Breast epithelium (tissue), 3 donors: ENCODE results near the gene HPN.

Experiments
- CTCF ChIP-seq, 3 donors: fragments of 450-650 bp; IDR thresholded peaks; one replicate each; pipeline ENCODE4 v1.5.1; 2016 to 2017; ENCODE audit warnings: antibody characterized with exemption in 3 of 3, mild to moderate bottlenecking in 3 of 3, moderate library complexity in 3 of 3
- POLR2A ChIP-seq: fragments of 450-650 bp; IDR thresholded peaks from one replicate; pipeline ENCODE4 v1.6.1; 2016; ENCODE audit warnings: antibody characterized with exemption, mild to moderate bottlenecking, moderate library complexity
- POLR2AphosphoS5 ChIP-seq, 3 donors: sonication (generic); formaldehyde crosslinking; IDR thresholded peaks; one replicate each; pipeline ENCODE4 v1.6.1; 2017; ENCODE audit warnings: antibody characterized with exemption in 3 of 3

GRCh38 chr19:35081201-35081600, 39.7 kb downstream of the HPN start:
- no peak for TF ChIP-seq POLR2AphosphoS5 (IDR thresholded peaks at IDR 0.05)
- TF ChIP-seq POLR2A, result no peak
- TF ChIP-seq CTCF (IDR thresholded peaks at IDR 0.05), result no peak
